ENCODE measurements around the gene IFNA14.

- TF ChIP-seq, protein P1, sequence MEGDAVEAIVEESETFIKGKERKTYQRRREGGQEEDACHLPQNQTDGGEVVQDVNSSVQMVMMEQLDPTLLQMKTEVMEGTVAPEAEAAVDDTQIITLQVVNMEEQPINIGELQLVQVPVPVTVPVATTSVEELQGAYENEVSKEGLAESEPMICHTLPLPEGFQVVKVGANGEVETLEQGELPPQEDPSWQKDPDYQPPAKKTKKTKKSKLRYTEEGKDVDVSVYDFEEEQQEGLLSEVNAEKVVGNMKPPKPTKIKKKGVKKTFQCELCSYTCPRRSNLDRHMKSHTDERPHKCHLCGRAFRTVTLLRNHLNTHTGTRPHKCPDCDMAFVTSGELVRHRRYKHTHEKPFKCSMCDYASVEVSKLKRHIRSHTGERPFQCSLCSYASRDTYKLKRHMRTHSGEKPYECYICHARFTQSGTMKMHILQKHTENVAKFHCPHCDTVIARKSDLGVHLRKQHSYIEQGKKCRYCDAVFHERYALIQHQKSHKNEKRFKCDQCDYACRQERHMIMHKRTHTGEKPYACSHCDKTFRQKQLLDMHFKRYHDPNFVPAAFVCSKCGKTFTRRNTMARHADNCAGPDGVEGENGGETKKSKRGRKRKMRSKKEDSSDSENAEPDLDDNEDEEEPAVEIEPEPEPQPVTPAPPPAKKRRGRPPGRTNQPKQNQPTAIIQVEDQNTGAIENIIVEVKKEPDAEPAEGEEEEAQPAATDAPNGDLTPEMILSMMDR (IDR thresholded peaks at IDR 0.05) = no peak
- no peak for TF ChIP-seq EZH2 (IDR thresholded peaks at IDR 0.05; ENCODE audit: borderline replicate concordance, insufficient read depth, low read depth, low read length, poor library complexity, severe bottlenecking)
Observed at GRCh38 chr9:21234153-21234687, 5.6 kb downstream of the IFNA14 start.

Measured in B cell (primary cell).